KMS-11 (cell line): ENCODE results near the gene ATP5PD.
"Not testable (repeated sequence)": the region's sequence is repeated elsewhere in the genome, so short reads cannot be mapped to it uniquely, and the experiment has no call there.

ENCODE experiments used
- H2AFZ ChIP-seq: fragments of 200-600 bp; sonication (generic); 2 replicates; pipeline ENCODE4 v1.6.1; 2016; ENCODE audit warnings: antibody characterized with exemption, mixed run types, low read depth
- H3K27ac ChIP-seq: fragments of 200-600 bp; sonication (generic); 2 replicates; pipeline ENCODE4 v1.6.1; 2016; ENCODE audit warnings: mild to moderate bottlenecking, mixed run types
- H3K27me3 ChIP-seq: fragments of 200-600 bp; sonication (generic); 2 replicates; pipeline ENCODE4 v1.6.1; 2017; ENCODE audit warnings: mild to moderate bottlenecking, low read depth, mixed run types, moderate library complexity; ENCODE audit not compliant: insufficient read depth
- H3K36me3 ChIP-seq: fragments of 200-600 bp; sonication (generic); 2 replicates; pipeline ENCODE4 v1.6.1; 2017; ENCODE audit warnings: mild to moderate bottlenecking, mixed run types; ENCODE audit not compliant: insufficient read depth
- H3K4me1 ChIP-seq: fragments of 200-600 bp; sonication (generic); 2 replicates; pipeline ENCODE4 v1.6.1; 2016; ENCODE audit warnings: mild to moderate bottlenecking, low read depth, mixed run types; ENCODE audit not compliant: poor library complexity, severe bottlenecking
- H3K4me2 ChIP-seq: fragments of 200-600 bp; sonication (generic); 2 replicates; pipeline ENCODE4 v1.7.0; 2016; ENCODE audit warnings: mild to moderate bottlenecking, mixed run types
- H3K4me3 ChIP-seq: fragments of 200-600 bp; sonication (generic); IDR thresholded peaks from 2 replicates; pipeline ENCODE4 v1.6.1; 2017; ENCODE audit warnings: low read depth, low read length, mixed read lengths; ENCODE audit not compliant: insufficient read depth
- H3K79me2 ChIP-seq: fragments of 200-600 bp; sonication (generic); 2 replicates; pipeline ENCODE4 v1.6.1; 2016; ENCODE audit warnings: low read depth, mixed run types; ENCODE audit not compliant: insufficient read depth
- H3K9ac ChIP-seq: fragments of 200-600 bp; sonication (generic); 2 replicates; pipeline ENCODE4 v1.6.1; 2016; ENCODE audit warnings: mild to moderate bottlenecking, mixed run types
- H4K20me1 ChIP-seq: fragments of 200-600 bp; sonication (generic); 2 replicates; pipeline ENCODE4 v1.6.1; 2016; ENCODE audit warnings: mild to moderate bottlenecking, mixed run types; ENCODE audit not compliant: insufficient read depth
- CTCF ChIP-seq: fragments of 200-600 bp; sonication (generic); conservative IDR thresholded peaks from 2 replicates; pipeline ENCODE4 v1.6.1; 2017; ENCODE audit warnings: low read depth, mild to moderate bottlenecking, antibody characterized with exemption, low read length, moderate library complexity, mixed read lengths

The ATP5PD gene

GRCh38 chr17:75048249-75048878 is 1.6 kb upstream of the ATP5PD start:
- Histone ChIP-seq H3K27ac (no peak overlapping the region), H3K4me3 (no peak overlapping the region)

GRCh38 chr17:75047398-75048098 is 779 bp upstream of the ATP5PD start:
- H3K4me2 ChIP-seq: peak overlapping the region; percentile 59
- H3K36me3 ChIP-seq: peaks cover under 1% of the 10 kb centered on the region; the same call in 1 of the 2 replicates
- peak overlapping the region; percentile 42 for H2AFZ ChIP-seq
- H3K9ac ChIP-seq: peak overlapping the region; percentile 56; the same call in 1 of the 2 replicates
- H4K20me1 ChIP-seq: no peaks in the 10 kb centered on the region
- H3K4me1 ChIP-seq: peaks cover 30% of the 10 kb centered on the region
- TF ChIP-seq CTCF: no peak
- H3K27ac ChIP-seq: no peak overlapping the region
- no peak overlapping the region for H3K4me3 ChIP-seq
- peaks cover 32% of the 10 kb centered on the region; the same call in 1 of the 2 replicates for H3K79me2 ChIP-seq
- H3K27me3 ChIP-seq: no peaks in the 10 kb centered on the region

More at GRCh38 chr17:75048249-75048878, 1.6 kb upstream of the ATP5PD start:
- no peak overlapping the region for H2AFZ ChIP-seq
- H3K27me3 ChIP-seq: no peaks in the 10 kb centered on the region
- H3K4me2 ChIP-seq: peak overlapping the region; percentile 59
- peaks cover 6% of the 10 kb centered on the region; the same call in 1 of the 2 replicates for H3K36me3 ChIP-seq
- peaks cover 30% of the 10 kb centered on the region for H3K4me1 ChIP-seq
- peaks cover 32% of the 10 kb centered on the region; the same call in 1 of the 2 replicates for H3K79me2 ChIP-seq
- no peaks in the 10 kb centered on the region for H4K20me1 ChIP-seq
- H3K9ac ChIP-seq: no peak overlapping the region
- TF ChIP-seq CTCF: no peak

GRCh38 chr17:75045946-75046406 is 793 bp downstream of the ATP5PD start:
- Histone ChIP-seq H3K4me2 (peak overlapping the region; percentile 67), H3K27ac (peak overlapping the region; percentile 42; the same call in 1 of the 2 replicates), H2AFZ (peak overlapping the region; percentile 85), H3K9ac (peak overlapping the region; percentile 61), H3K4me1 (peaks cover 30% of the 10 kb centered on the region), H3K79me2 (peaks cover 32% of the 10 kb centered on the region; the same call in 1 of the 2 replicates)
- not testable (repeated sequence) for H3K4me3 ChIP-seq, H3K27me3 ChIP-seq, H3K36me3 ChIP-seq, H4K20me1 ChIP-seq

GRCh38 chr17:75044716-75045115 is 2.1 kb downstream of the ATP5PD start:
- no peak overlapping the region for H2AFZ ChIP-seq
- peaks cover 30% of the 10 kb centered on the region for H3K4me1 ChIP-seq
- no peaks in the 10 kb centered on the region for H4K20me1 ChIP-seq
- H3K27me3 ChIP-seq: no peaks in the 10 kb centered on the region
- TF ChIP-seq CTCF: no peak
- H3K4me2 ChIP-seq: no peak overlapping the region
- no peak overlapping the region for H3K27ac ChIP-seq
- H3K79me2 ChIP-seq: peaks cover 32% of the 10 kb centered on the region; the same call in 1 of the 2 replicates
- no peak overlapping the region for H3K4me3 ChIP-seq
- H3K9ac ChIP-seq: no peak overlapping the region
- no peaks in the 10 kb centered on the region for H3K36me3 ChIP-seq

- H3K4me3 ChIP-seq, H3K9ac ChIP-seq, H4K20me1 ChIP-seq, H3K4me2 ChIP-seq, H3K27ac ChIP-seq, H3K36me3 ChIP-seq, H2AFZ ChIP-seq, H3K27me3 ChIP-seq: not testable (repeated sequence)
- Histone ChIP-seq H3K79me2 (peaks cover 30% of the 10 kb centered on the region; the same call in 1 of the 2 replicates), H3K4me1 (peaks cover 31% of the 10 kb centered on the region)
Observed at GRCh38 chr17:75043789-75044188, 3.0 kb downstream of the ATP5PD start.
